Breast epithelium (tissue), 3 donors: ENCODE results near the gene PDRG1.

Experiments
- CTCF ChIP-seq, 3 donors: fragments of 450-650 bp; IDR thresholded peaks; one replicate each; pipeline ENCODE4 v1.5.1; 2016 to 2017; ENCODE audit warnings: antibody characterized with exemption in 3 of 3, mild to moderate bottlenecking in 3 of 3, moderate library complexity in 3 of 3
- POLR2A ChIP-seq: fragments of 450-650 bp; IDR thresholded peaks from one replicate; pipeline ENCODE4 v1.6.1; 2016; ENCODE audit warnings: antibody characterized with exemption, mild to moderate bottlenecking, moderate library complexity

GRCh38 chr20:31927627-31928159, 24.2 kb downstream of the PDRG1 start:
- no peak for TF ChIP-seq CTCF (IDR thresholded peaks at IDR 0.05)
- TF ChIP-seq POLR2A, result no peak
